ENCODE data around the gene ATP13A2. TPM values are rescaled to one million over a fixed set of nuclear protein-coding genes. Genes with fewer than 3 reads are reported as not detected.

The ATP13A2 gene
- total RNA-seq, 1 donor from 2014 or later: 54.4 TPM

- Mint-ChIP-seq H3K9me3 (ENCODE audit: low read depth) (no peaks in the 10 kb centered on the region), H3K4me1 (ENCODE audit: low read depth) (peaks cover 6% of the 10 kb centered on the region), H3K36me3 (ENCODE audit: low read depth) (peaks cover 20% of the 10 kb centered on the region), H3K27me3 (ENCODE audit: low read depth) (no peaks in the 10 kb centered on the region), H3K4me3 (ENCODE audit: unreplicated experiment) (no peak overlapping the region), H3K27ac (ENCODE audit: unreplicated experiment) (no peak overlapping the region)
- no peak for DNase-seq (ENCODE audit: low spot score)
- TF ChIP-seq CTCF (IDR thresholded peaks at IDR 0.05): no peak
These were observed 18.5 kb upstream of the ATP13A2 start for GRCh38 chr1:17030206-17030605.

- Mint-ChIP-seq H3K27ac (ENCODE audit: unreplicated experiment) (no peak overlapping the region), H3K9me3 (ENCODE audit: low read depth) (no peaks in the 10 kb centered on the region), H3K36me3 (ENCODE audit: low read depth) (peaks cover 29% of the 10 kb centered on the region), H3K27me3 (ENCODE audit: low read depth) (no peaks in the 10 kb centered on the region), H3K4me1 (ENCODE audit: low read depth) (peaks cover 6% of the 10 kb centered on the region), H3K4me3 (ENCODE audit: unreplicated experiment) (no peak overlapping the region)
- no peak for DNase-seq (ENCODE audit: low spot score)
- TF ChIP-seq CTCF (IDR thresholded peaks at IDR 0.05): no peak
These were observed 17.0 kb upstream of the ATP13A2 start for GRCh38 chr1:17028662-17029188.

GRCh38 chr1:17027900-17028299 lies 16.2 kb upstream of the ATP13A2 start:
- TF ChIP-seq CTCF (IDR thresholded peaks at IDR 0.05): no peak
- H3K36me3 Mint-ChIP-seq (ENCODE audit: low read depth): peaks cover 32% of the 10 kb centered on the region
- no peak for DNase-seq (ENCODE audit: low spot score)
- H3K4me1 Mint-ChIP-seq (ENCODE audit: low read depth): peaks cover 6% of the 10 kb centered on the region
- H3K4me3 Mint-ChIP-seq (ENCODE audit: unreplicated experiment): no peak overlapping the region
- no peaks in the 10 kb centered on the region for H3K9me3 Mint-ChIP-seq (ENCODE audit: low read depth)
- no peak overlapping the region for H3K27ac Mint-ChIP-seq (ENCODE audit: unreplicated experiment)
- no peaks in the 10 kb centered on the region for H3K27me3 Mint-ChIP-seq (ENCODE audit: low read depth)

- TF ChIP-seq CTCF (IDR thresholded peaks at IDR 0.05): no peak
- no peak for DNase-seq (ENCODE audit: low spot score)
- H3K27ac Mint-ChIP-seq (ENCODE audit: unreplicated experiment): no peak overlapping the region
- H3K9me3 Mint-ChIP-seq (ENCODE audit: low read depth): no peaks in the 10 kb centered on the region
- H3K36me3 Mint-ChIP-seq (ENCODE audit: low read depth): peaks cover 33% of the 10 kb centered on the region
- no peak overlapping the region for H3K4me3 Mint-ChIP-seq (ENCODE audit: unreplicated experiment)
- peaks cover 6% of the 10 kb centered on the region for H3K4me1 Mint-ChIP-seq (ENCODE audit: low read depth)
- no peaks in the 10 kb centered on the region for H3K27me3 Mint-ChIP-seq (ENCODE audit: low read depth)
These were observed 15.7 kb upstream of the ATP13A2 start for GRCh38 chr1:17027403-17027802.

- Mint-ChIP-seq H3K36me3 (ENCODE audit: low read depth) (peaks cover 44% of the 10 kb centered on the region), H3K4me3 (ENCODE audit: unreplicated experiment) (no peak overlapping the region), H3K27ac (ENCODE audit: unreplicated experiment) (no peak overlapping the region), H3K9me3 (ENCODE audit: low read depth) (no peaks in the 10 kb centered on the region), H3K4me1 (ENCODE audit: low read depth) (peaks cover 6% of the 10 kb centered on the region), H3K27me3 (ENCODE audit: low read depth) (no peaks in the 10 kb centered on the region)
- TF ChIP-seq CTCF (IDR thresholded peaks at IDR 0.05): no peak
- DNase-seq (ENCODE audit: low spot score): no peak
These were observed 13.0 kb upstream of the ATP13A2 start for GRCh38 chr1:17024721-17025120.

All from chondrocyte (in vitro differentiated cells).